GM03348 (cell line): ENCODE measurements around the gene AEBP1.

Experiments used
- DNase-seq: peaks from one replicate; pipeline ENCODE4 v3.0.0; 2012; ENCODE audit warnings: low spot score

Gene AEBP1

DNA sequence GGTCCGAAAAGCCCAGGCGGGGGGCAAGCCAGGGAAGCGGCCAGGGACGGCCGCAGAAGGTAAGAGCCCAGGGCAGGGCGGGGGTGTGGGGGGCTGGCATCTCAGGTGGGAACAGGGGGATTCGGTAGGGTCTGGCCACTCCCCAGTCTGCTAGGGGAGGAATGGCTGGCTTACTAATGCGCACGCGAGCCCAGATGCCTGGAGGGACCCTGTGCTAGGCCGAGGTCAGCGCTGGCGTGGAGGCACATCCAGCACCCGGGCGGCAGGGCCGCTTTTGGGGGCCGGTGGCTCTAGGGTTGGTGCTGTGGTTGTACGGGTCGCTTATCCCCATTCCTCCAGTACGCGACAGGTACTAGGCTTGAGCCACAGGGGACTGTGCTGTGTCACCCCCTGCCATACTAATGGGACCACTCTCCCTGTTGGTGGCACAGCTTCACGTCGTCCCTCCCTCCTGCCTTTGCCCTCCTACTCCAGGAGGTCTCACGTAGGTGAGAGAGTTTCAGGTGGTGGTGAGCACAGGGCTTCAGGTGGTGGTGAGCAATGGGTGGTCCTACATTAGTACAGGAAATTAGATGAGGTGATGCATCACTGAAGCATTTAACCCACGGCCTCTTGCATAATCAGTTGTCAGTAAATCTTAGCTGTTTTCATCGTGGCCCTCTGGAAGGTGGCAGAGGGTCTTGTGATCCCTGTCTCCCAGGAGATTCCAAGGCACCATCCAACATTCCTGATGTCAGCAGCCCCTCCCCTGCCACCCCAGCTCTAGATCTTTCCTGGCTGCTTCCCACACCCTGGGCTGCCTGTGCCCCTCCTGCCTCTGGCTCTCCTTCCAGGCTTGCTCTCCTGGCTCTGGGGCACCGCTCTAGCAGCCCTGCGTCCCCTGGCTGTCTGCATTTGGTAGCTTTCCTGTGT is 971 bp downstream of the AEBP1 start:
- DNase-seq: peak; percentile 77

DNA sequence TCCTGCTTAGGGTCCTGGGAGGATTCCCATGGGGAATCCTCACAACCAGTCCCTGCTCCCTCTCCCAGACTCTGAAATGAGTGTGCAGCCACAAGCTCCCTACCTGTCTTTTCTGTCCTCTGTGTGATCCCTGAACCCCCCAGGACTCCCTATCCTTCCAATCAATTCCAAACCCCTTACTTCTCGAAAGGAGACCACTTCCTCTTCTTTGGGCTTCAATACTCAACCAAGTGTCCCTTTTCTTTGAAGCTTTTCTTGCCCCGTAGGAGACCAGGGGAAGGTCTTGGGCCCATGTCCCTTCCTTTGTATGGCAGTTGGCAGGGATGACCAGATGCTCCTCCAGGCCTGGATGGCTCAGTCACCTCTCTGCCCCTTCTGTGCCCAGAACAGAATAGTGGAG is 1.7 kb downstream of the AEBP1 start:
- no peak for DNase-seq

GRCh38 chr7:44106311-44107065 is 2.3 kb downstream of the AEBP1 start:
- no peak for DNase-seq

DNA sequence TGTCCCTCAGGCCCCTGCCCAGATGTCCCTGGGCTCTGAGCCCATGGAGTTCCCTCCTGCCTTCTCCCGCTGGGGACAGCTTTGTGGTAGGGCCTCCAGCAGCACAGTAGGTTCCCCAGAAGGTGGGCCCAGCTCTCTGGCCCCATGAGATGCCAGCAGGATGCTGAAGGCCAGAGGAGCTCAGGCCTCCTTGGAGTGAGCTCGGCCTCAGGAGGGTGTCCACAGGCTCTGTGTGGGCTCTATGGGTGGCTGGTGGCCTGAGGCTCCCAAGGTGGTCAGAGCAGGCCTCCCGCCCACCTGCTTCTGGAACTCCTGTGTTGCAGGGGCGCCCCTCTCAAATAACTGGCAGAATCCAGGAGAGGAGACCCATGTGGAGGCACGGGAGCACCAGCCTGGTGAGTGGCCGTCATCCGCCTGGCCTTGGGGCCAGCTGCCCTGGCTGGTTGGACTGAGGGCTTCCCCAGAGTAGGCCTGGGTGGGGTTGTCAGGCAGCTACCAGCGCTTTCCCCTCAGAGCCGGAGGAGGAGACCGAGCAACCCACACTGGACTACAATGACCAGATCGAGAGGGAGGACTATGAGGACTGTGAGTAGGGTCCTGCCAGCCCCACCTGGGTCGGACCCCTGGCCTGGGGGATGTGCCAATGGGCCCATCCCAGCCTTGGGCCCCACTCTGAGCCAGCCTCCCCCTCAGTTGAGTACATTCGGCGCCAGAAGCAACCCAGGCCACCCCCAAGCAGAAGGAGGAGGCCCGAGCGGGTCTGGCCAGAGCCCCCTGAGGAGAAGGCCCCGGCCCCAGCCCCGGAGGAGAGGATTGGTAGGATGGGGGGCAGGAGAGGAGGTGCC is 3.2 kb downstream of the AEBP1 start:
- DNase-seq: no peak

DNA sequence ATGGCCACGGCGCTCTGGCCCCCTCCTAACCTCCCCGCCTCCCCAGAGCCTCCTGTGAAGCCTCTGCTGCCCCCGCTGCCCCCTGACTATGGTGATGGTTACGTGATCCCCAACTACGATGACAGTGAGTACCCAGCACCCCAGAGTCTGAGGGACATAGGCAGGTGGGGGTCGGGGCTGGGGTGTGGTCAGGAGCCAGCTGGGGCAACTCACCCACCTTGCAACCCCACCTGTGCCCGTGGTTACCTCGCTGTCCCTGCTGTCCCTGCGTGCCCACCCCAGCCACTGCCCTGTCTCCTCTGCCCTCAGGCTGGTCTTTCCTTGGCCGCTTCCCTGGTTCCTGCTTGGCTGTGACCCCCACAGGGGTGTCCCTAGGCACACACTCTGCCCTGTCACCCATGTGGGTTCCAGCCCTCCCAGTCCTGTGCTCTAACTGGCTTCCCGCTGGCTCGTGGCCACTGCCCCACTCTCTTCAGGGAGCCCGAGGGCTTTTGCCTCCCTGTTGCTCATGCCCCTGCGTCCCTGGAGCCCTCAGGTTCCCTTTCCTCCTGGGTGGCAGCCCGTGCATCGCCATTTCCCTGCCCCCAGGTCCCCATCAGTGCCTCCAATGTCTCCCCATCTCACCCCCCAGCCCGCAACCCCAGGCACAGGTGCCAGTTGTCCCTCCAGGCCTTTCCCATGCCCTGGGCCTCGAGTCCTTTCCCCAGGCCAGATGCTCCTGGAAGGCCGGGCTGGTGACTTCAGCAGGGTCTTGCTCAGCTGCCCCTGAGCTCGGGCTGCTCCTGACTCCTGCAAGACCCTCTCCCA is 4.0 kb downstream of the AEBP1 start:
- no peak for DNase-seq

DNA sequence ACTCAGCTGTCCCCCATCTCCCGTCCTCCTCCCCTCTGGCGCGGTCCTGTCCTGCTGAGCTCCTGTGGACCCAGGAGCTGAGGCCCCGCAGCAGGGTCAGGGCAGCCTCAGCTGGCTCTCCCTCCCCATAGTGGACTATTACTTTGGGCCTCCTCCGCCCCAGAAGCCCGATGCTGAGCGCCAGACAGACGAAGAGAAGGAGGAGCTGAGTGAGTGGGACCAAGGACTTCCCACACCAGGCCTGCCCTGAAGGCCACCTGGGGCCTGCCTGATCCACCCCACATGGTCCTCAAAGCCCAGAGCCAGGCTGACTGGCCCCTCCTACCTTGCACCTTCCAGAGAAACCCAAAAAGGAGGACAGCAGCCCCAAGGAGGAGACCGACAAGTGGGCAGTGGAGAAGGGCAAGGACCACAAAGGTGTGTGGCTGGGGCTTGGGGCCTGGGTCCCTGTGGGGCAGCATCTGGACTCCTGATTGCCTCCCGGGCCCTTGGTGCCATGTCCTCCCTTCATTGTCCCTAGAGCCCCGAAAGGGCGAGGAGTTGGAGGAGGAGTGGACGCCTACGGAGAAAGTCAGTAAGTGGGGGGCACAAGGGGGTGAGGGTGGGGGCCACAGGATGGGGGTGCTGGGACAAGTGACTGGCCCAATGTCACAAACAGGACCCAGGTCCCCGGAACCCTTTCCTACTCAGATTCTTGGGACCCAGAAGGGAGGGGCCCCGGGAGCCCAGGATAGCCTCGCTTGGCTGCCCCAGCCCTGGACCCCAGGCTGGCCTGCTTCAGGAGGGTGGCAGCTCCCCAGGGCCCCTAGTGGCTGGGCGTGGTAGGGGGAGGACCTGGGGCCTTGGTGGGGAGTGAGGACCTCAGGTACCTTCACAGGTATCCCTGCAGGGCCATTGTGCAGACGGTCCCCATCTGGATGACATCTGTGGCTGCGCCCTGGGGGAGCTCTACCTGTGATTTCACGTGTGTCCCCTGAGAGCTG is 4.9 kb downstream of the AEBP1 start:
- no peak for DNase-seq

DNA sequence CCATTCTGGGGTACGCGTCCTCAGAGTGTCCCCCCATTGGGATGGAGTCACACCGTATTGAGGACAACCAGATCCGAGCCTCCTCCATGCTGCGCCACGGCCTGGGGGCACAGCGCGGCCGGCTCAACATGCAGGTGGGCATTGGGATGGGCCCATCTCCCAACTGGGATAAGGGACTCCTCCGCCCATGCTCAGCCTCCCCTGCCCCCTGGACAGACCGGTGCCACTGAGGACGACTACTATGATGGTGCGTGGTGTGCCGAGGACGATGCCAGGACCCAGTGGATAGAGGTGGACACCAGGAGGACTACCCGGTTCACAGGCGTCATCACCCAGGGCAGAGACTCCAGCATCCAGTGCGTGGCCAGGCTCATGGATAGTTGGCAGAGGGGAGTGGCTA is 5.8 kb downstream of the AEBP1 start:
- no peak for DNase-seq

GRCh38 chr7:44110719-44111635 is 6.8 kb downstream of the AEBP1 start:
- DNase-seq: no peak

DNA sequence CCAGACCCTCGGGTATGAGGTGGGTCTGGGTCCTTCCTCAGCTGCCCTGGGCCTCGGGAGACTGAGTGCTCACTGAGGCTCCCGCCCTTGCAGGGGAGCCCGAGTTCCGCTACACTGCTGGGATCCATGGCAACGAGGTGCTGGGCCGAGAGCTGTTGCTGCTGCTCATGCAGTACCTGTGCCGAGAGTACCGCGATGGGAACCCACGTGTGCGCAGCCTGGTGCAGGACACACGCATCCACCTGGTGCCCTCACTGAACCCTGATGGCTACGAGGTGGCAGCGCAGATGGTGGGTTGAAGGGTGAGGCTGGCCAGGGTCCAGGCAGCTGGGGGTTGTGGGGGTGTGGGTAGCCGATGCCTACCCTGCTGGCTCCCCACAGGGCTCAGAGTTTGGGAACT is 7.6 kb downstream of the AEBP1 start:
- DNase-seq: no peak

DNA sequence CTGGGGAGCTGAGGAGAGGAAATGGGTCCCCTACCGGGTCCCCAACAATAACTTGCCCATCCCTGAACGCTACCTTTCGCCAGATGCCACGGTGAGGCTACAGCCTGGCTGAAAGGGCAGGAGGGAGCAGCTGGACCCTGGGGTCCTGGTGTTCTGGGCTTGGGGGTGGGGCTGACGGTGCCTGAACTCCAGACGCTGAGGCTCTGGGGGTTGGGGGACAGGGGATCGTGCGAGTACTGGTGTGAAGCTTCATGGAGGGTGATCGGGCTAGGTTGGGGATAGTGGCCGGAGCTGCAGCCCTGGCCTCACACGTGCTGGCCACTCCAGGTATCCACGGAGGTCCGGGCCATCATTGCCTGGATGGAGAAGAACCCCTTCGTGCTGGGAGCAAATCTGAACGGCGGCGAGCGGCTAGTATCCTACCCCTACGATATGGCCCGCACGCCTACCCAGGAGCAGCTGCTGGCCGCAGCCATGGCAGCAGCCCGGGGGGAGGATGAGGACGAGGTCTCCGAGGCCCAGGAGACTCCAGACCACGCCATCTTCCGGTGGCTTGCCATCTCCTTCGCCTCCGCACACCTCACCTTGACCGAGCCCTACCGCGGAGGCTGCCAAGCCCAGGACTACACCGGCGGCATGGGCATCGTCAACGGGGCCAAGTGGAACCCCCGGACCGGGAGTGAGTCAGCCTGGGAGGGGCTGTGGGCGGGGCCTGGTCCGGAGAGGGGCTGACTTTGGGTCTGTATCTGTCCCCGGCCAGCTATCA is 8.3 kb downstream of the AEBP1 start:
- no peak for DNase-seq

- no peak for DNase-seq
These were observed 9.0 kb downstream of the AEBP1 start for GRCh38 chr7:44112997-44113763.

DNA sequence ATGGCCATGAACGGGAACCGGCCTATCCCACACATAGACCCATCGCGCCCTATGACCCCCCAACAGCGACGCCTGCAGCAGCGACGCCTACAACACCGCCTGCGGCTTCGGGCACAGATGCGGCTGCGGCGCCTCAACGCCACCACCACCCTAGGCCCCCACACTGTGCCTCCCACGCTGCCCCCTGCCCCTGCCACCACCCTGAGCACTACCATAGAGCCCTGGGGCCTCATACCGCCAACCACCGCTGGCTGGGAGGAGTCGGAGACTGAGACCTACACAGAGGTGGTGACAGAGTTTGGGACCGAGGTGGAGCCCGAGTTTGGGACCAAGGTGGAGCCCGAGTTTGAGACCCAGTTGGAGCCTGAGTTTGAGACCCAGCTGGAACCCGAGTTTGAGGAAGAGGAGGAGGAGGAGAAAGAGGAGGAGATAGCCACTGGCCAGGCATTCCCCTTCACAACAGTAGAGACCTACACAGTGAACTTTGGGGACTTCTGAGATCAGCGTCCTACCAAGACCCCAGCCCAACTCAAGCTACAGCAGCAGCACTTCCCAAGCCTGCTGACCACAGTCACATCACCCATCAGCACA is 9.7 kb downstream of the AEBP1 start:
- no peak for DNase-seq

- DNase-seq: no peak
These were observed 10.6 kb downstream of the AEBP1 start for GRCh38 chr7:44114586-44115310.

DNA sequence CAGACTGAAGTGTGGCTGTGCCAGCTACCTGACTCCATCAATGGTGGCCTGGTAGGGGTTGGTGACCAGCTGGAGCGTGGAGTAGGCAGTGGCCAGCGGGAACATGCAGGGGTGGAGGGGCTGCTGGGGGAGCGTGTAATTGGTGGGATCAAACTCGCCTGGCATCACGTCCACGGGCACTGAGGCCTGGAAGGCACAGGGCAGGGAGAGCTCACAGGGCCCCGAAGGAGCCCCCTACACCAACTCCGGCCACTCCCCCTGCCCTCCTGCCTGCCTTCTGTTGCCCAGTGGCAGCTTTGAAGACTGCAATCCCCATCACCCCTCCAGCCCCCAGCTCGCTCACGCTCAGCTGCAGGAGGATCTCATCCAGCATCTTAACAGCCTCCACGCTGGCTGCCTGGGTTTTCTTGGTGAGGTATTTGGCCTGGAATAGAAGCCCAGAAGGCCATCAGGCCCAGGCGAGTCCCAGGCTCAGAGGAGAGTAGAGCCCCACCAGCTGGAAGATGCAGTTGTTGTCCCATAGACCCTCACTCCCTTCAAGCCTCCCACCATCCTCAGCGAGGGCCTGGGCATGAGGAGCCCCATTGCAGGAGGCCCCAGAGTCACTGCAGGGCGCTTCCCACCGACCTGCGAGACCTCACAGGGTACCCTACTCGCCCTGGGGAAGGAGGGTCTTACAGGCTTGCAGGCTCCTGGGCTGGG is 12.1 kb downstream of the AEBP1 start:
- DNase-seq: no peak

- no peak for DNase-seq
These were observed 12.9 kb downstream of the AEBP1 start for GRCh38 chr7:44116789-44117666.
